Gastroesophageal sphincter (tissue), 4 donors: ENCODE results near the gene CEP83. TPM values are rescaled to one million over a fixed set of nuclear protein-coding genes. Genes with fewer than 3 reads are reported as not detected.

ENCODE experiments used
- ATAC-seq: fragments of 150-250 bp; one replicate; pipeline ENCODE4 v1.9.1; 2016; ENCODE audit warnings: mild to moderate bottlenecking, moderate library complexity
- H3K27ac ChIP-seq, 4 donors: fragments of 200-600 bp; sonication (generic) in 3 of 4; 1 replicate in 3 of 4; 2 replicates in 1 of 4; pipeline ENCODE4 v1.5.1; 2016 to 2019
- H3K27me3 ChIP-seq: fragments of 200-600 bp; sonication (generic); one replicate; pipeline ENCODE4 v1.5.1; 2019
- H3K36me3 ChIP-seq, 2 donors: fragments of 200-600 bp; sonication (generic); one replicate each; pipeline ENCODE4 v1.5.1; 2019; ENCODE audit warnings: control low read depth in 1 of 2
- H3K4me1 ChIP-seq, 3 donors: fragments of 200-600 bp; sonication (generic); 1 replicate in 2 of 3; 2 replicates in 1 of 3; pipeline ENCODE4 v1.5.1; 2016 to 2019; ENCODE audit warnings: control low read depth in 2 of 3
- H3K4me3 ChIP-seq, 2 donors: fragments of 200-600 bp; sonication (generic); one replicate each; pipeline ENCODE4 v1.5.1; 2019; ENCODE audit warnings: mild to moderate bottlenecking in 1 of 2, moderate library complexity in 1 of 2
- H3K9me3 ChIP-seq, 3 donors: fragments of 200-600 bp; sonication (generic); one replicate each; pipeline ENCODE4 v1.5.1; 2017 to 2019; ENCODE audit warnings: control low read depth in 2 of 3
- CTCF ChIP-seq, 4 experiments: fragments of 200-600 bp in 2 of 4; fragments of 450-650 bp in 2 of 4; sonication (generic) in 1 of 4; IDR thresholded peaks; one replicate each; pipeline ENCODE4 v1.5.1; 2017 to 2019; ENCODE audit warnings: antibody characterized with exemption in 4 of 4, mild to moderate bottlenecking in 2 of 4, moderate library complexity in 2 of 4
- EP300 ChIP-seq: sonication (generic); formaldehyde crosslinking; IDR thresholded peaks from one replicate; pipeline ENCODE4 v1.6.1; 2017; ENCODE audit warnings: antibody characterized with exemption, mild to moderate bottlenecking
- POLR2A ChIP-seq, 2 donors: fragments of 450-650 bp; IDR thresholded peaks; one replicate each; pipeline ENCODE4 v1.6.1; 2017; ENCODE audit warnings: antibody characterized with exemption in 2 of 2, mild to moderate bottlenecking in 2 of 2, moderate library complexity in 1 of 2
- POLR2AphosphoS5 ChIP-seq: sonication (generic); formaldehyde crosslinking; IDR thresholded peaks from one replicate; pipeline ENCODE4 v1.6.1; 2017; ENCODE audit warnings: antibody characterized with exemption
- WGBS, 2 donors: methylation state at CpG; one replicate each; pipeline ENCODE4 v1.1.5; 2018; ENCODE audit warnings: low coverage in 1 of 2; 5-methylcytosine and 5-hydroxymethylcytosine counted together
- total RNA-seq, 4 donors: library from RNA; depleted of rRNA; stranded (reverse); fragments of >200 nt; gene quantifications; one replicate each; pipeline ENCODE4 v1.1.0, GENCODE V29; 2016

CEP83 gene
- total RNA-seq, 4 donors from 2014 or later, result 6.3 to 24.8 (median 11.3) TPM

DNA sequence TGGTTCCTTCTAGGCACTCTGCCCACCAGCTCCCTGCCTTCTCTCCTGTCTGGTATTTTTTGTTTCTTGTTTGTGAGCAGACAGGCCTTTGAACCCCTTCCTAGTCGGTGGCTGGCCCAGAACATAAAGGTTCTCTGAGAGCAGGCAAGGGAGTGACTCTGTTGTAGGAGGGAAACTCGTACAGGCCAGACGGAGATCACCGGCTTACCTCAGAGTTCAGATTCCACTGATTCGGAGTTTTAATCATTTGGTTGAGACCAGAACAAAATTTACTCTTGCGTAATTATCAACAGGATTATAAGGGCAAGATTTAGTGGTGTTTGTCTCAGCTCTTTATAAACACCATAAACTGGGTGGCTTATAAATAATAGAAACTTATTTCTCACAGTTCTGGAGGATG lies 182.9 kb downstream of the CEP83 start:
- Histone ChIP-seq H3K4me1 (no peaks in the 10 kb centered on the region), H3K4me3 (no peak overlapping the region), H3K36me3 (peaks cover 0 to 15% of the 10 kb centered on the region in 2 donors), H3K27me3 (no peaks in the 10 kb centered on the region), H3K27ac (no peak overlapping the region), H3K9me3 (no peaks in the 10 kb centered on the region)
- WGBS, 2 donors, result 85 to 94% methylated on average over 5 of the region's 6 CpGs
- no peak for ATAC-seq
- TF ChIP-seq POLR2AphosphoS5 (no peak), POLR2A (IDR thresholded peaks at IDR 0.05) (no peak)

DNA sequence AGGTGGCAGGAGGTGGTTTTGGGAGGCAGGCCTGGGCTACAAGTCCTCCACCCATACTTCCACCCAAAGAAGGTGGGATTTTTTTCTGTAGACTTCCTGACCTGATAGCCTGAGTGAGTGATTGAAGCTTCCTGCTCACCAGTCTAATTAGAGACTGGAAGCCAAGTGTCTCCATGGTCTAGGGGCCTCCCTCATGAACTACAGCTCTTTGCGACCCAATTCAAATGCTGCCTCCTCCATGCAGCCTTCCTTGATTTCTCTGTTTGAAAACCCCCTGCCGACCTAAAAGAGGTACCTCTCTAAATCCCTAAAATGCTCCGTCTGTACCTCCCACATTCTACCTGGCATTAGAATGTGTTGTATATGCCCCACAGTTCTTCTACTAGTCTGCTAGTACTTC lies 186.4 kb downstream of the CEP83 start:
- Histone ChIP-seq H3K36me3 (no peaks in the 10 kb centered on the region), H3K27me3 (no peaks in the 10 kb centered on the region), H3K4me3 (no peak overlapping the region), H3K27ac (no peak overlapping the region), H3K9me3 (no peaks in the 10 kb centered on the region), H3K4me1 (peaks cover 0 to 1% (median 0%) of the 10 kb centered on the region in 3 donors)
- TF ChIP-seq CTCF (IDR thresholded peaks at IDR 0.05), result no peak
- TF ChIP-seq POLR2AphosphoS5, result no peak
- WGBS, 2 donors, result 88 to 94% methylated on average over 3 of the region's 3 CpGs
- no peak for ATAC-seq

DNA sequence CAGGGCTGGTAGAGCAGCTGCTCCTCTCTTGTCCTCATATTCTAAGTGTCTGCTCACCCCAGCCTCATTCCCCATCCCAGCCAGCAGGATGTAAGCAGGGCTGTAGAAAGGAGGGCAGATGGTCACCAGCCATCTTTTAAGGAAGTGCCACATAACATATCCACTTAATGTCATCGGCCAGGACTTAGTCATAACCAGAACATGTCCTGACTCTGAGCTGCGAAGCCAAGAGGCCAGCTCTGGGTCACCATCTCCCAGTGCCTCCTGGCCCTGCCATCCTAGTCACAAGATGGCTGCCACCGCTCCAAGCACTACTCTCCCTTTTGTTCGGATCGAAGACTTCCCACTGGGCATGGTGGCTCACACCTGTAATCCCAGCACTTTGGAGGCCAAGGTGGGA lies 187.4 kb downstream of the CEP83 start:
- no peak for ATAC-seq
- 60 to 70% methylated on average over 2 of the region's 5 CpGs for WGBS, 2 donors
- Histone ChIP-seq H3K4me1 (peaks cover 0 to 11% (median 0%) of the 10 kb centered on the region in 3 donors), H3K9me3 (no peaks in the 10 kb centered on the region), H3K27me3 (no peaks in the 10 kb centered on the region), H3K27ac (no peak overlapping the region), H3K4me3 (no peak overlapping the region), H3K36me3 (no peaks in the 10 kb centered on the region)
- TF ChIP-seq POLR2A (IDR thresholded peaks at IDR 0.05) (no peak), POLR2AphosphoS5 (no peak), EP300 (no peak), CTCF (IDR thresholded peaks at IDR 0.05) (no peak)

DNA sequence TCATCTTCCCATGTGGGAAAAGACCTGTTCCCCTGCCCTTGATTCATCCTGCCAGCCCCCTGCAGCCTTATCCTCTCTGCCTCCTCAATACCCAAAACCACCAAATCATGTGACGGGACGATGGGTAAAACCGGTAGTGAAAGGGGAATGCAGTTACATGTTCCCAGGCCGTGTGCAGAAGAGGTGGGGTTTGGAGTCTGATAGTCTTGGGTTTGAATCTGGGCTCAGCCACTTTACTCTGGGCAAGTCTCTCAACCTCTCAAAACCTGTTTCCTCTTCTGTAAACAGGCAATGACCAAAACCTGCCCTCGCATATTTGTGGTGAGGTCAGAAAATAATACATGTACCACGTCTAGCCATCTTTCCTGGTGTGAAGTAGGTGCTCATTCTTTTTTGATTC lies 188.3 kb downstream of the CEP83 start:
- WGBS, 2 donors, result 71 to 73% methylated on average over 6 of the region's 6 CpGs
- H3K9me3 ChIP-seq, result no peaks in the 10 kb centered on the region
- H3K36me3 ChIP-seq, result no peaks in the 10 kb centered on the region
- TF ChIP-seq EP300 (no peak), POLR2AphosphoS5 (no peak), POLR2A (IDR thresholded peaks at IDR 0.05) (no peak), CTCF (IDR thresholded peaks at IDR 0.05) (no peak)
- H3K27ac ChIP-seq, result no peak overlapping the region
- H3K4me1 ChIP-seq, result peaks cover 0 to 18% (median 0%) of the 10 kb centered on the region in 3 donors
- ATAC-seq, result no peak
- H3K4me3 ChIP-seq, result no peak overlapping the region
- no peaks in the 10 kb centered on the region for H3K27me3 ChIP-seq

DNA sequence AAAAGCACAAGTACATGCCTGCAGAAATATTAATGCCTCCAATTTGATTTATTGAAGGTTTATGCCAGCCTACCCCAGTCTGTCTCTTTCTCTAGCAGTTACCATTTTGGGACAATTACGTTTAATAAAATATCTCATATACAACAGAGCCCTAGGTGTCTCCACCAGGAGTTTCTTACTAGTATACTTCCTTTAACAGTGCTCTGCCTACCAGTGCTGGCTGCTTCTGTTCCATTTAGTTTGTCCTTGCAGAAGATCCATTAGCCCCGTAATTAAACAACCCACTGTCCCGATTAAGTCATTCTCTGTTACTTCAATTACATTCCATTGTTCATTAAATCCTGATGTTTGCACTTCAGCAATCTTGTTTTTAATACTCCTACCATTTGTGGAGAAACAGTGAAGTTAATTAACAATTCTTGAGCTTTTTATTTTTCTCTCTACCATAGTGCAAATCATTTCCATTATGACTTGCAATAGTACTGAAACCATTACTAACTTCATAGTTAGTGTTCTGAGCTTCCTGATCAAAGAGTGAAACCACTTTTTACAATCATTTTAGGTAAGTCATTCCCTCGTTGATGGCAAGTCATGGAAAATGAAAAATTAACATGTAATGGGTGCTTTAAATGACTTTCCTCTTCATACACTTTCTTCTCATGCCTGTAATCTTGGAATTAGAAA lies 190.2 kb downstream of the CEP83 start:
- ATAC-seq, result no peak
- no peak overlapping the region for H3K27ac ChIP-seq
- WGBS, 2 donors, result 78 to 82% methylated on average over 4 of the region's 4 CpGs

More for the DNA sequence above, 190.2 kb downstream of the CEP83 start:
- no peak overlapping the region for H3K4me3 ChIP-seq
- TF ChIP-seq POLR2AphosphoS5, result no peak
- no peak for TF ChIP-seq CTCF (IDR thresholded peaks at IDR 0.05)
- no peak for TF ChIP-seq POLR2A (IDR thresholded peaks at IDR 0.05)
- TF ChIP-seq EP300, result no peak
- H3K36me3 ChIP-seq, result no peaks in the 10 kb centered on the region
- no peaks in the 10 kb centered on the region for H3K27me3 ChIP-seq
- H3K9me3 ChIP-seq, result no peaks in the 10 kb centered on the region
- peaks cover 0 to 27% (median 0%) of the 10 kb centered on the region in 3 donors for H3K4me1 ChIP-seq
